ENCODE results near the gene CASZ1. TPM values are rescaled to one million over a fixed set of nuclear protein-coding genes. Genes with fewer than 3 reads are reported as not detected.

The CASZ1 gene
- total RNA-seq, 4 donors from 2014 or later = 106 to 229 (median 160) TPM

DNA sequence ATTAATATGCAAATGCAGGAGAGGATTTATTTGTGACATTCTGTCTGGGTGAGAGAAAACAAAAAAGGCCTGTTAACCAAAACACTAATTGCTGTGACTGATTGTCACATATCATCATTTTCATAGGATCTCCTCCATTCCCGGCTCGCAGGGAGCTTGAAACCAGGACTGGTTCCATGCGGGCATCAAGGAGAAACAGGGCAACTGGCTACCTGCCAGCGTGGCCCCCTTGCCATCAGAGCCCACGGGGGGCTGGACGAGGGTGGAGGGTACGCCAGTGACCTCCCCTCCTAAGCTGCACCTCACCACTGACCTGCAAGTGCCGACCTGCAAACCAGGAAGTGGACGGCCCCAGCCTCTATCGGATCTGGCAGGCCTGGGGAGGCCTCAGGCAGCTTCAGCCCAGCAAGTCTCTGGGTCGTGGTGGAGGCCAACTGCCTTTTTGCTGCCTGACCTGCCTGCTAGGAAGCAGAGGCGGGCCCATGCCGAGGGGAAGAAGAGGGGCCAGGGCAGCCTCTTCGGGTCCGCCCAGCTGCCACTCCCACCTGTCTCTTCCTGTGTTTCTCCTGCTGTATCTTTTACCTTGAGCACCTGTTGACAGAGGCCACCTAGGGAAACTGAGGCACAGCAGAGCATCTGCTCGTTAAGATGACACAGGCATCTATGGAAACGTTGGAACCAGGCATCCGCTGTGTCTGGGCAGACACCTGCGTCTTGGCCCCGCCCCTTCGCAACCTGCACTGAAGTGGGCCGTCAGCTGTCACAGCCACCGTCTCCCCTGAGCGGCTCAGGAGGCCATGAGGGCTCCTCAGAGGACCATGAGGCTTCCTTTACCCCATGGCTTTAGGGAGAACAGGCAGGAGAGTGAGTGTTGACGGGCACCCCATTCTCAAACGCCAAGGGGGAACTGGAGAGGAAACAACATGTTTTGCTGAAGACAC is 74.8 kb downstream of the CASZ1 start:
- H3K27ac ChIP-seq = peak overlapping the region; percentile 37
- WGBS = 62% methylated on average over 17 of the region's 26 CpGs
- peaks cover 12% of the 10 kb centered on the region for H3K27me3 ChIP-seq
- H3K9me3 ChIP-seq = no peaks in the 10 kb centered on the region
- H3K4me3 ChIP-seq = no peak overlapping the region
- no peak for DNase-seq (ENCODE audit: low spot score in 2 of 2)
- TF ChIP-seq POLR2A (IDR thresholded peaks at IDR 0.05) (no peak), EP300 (IDR thresholded peaks at IDR 0.05) (no peak), POLR2AphosphoS5 (IDR thresholded peaks at IDR 0.05) (no peak), CTCF (IDR thresholded peaks at IDR 0.05) (no peak)
- H3K4me1 ChIP-seq = peaks cover 61% of the 10 kb centered on the region
- no peaks in the 10 kb centered on the region for H3K36me3 ChIP-seq

GRCh38 chr1:10720635-10721034 is 75.8 kb downstream of the CASZ1 start:
- Histone ChIP-seq H3K27ac (no peak overlapping the region), H3K9me3 (no peaks in the 10 kb centered on the region), H3K27me3 (peaks cover 18% of the 10 kb centered on the region), H3K4me1 (peaks cover 51% of the 10 kb centered on the region), H3K4me3 (no peak overlapping the region), H3K36me3 (no peaks in the 10 kb centered on the region)
- TF ChIP-seq POLR2AphosphoS5 (IDR thresholded peaks at IDR 0.05) (no peak), POLR2A (IDR thresholded peaks at IDR 0.05) (no peak), CTCF (IDR thresholded peaks at IDR 0.05) (no peak), EP300 (IDR thresholded peaks at IDR 0.05) (no peak)
- no peak for DNase-seq (ENCODE audit: low spot score in 2 of 2)
- 82% methylated on average over 12 of the region's 12 CpGs for WGBS

- DNase-seq (ENCODE audit: low spot score in 2 of 2) = no peak
- TF ChIP-seq CTCF (IDR thresholded peaks at IDR 0.05) (no peak), EP300 (IDR thresholded peaks at IDR 0.05) (no peak), POLR2A (IDR thresholded peaks at IDR 0.05) (no peak), POLR2AphosphoS5 (IDR thresholded peaks at IDR 0.05) (no peak)
- H3K4me3 ChIP-seq = no peak overlapping the region
- 84% methylated on average over 9 of the region's 9 CpGs for WGBS
- no peak overlapping the region for H3K27ac ChIP-seq
- peaks cover 27% of the 10 kb centered on the region for H3K4me1 ChIP-seq
- H3K27me3 ChIP-seq = peaks cover 35% of the 10 kb centered on the region
- H3K36me3 ChIP-seq = no peaks in the 10 kb centered on the region
- H3K9me3 ChIP-seq = no peaks in the 10 kb centered on the region
Measured at GRCh38 chr1:10718083-10718415, 78.4 kb downstream of the CASZ1 start.

- TF ChIP-seq EP300 (IDR thresholded peaks at IDR 0.05) = no peak
- no peak for TF ChIP-seq POLR2AphosphoS5 (IDR thresholded peaks at IDR 0.05)
- no peak for TF ChIP-seq CTCF (IDR thresholded peaks at IDR 0.05)
- no peak for TF ChIP-seq POLR2A (IDR thresholded peaks at IDR 0.05)
- Histone ChIP-seq H3K27me3 (peaks cover 41% of the 10 kb centered on the region), H3K4me3 (no peak overlapping the region), H3K4me1 (peaks cover 22% of the 10 kb centered on the region), H3K27ac (no peak overlapping the region), H3K36me3 (no peaks in the 10 kb centered on the region), H3K9me3 (no peaks in the 10 kb centered on the region)
- DNase-seq (ENCODE audit: low spot score in 2 of 2) = no peak
- WGBS = 73% methylated on average over 13 of the region's 22 CpGs
Measured at GRCh38 chr1:10717296-10718082, 79.0 kb downstream of the CASZ1 start.

- TF ChIP-seq POLR2A (IDR thresholded peaks at IDR 0.05) (no peak), CTCF (IDR thresholded peaks at IDR 0.05) (no peak), EP300 (IDR thresholded peaks at IDR 0.05) (no peak), POLR2AphosphoS5 (IDR thresholded peaks at IDR 0.05) (no peak)
- Histone ChIP-seq H3K27ac (no peak overlapping the region), H3K9me3 (no peaks in the 10 kb centered on the region), H3K4me3 (no peak overlapping the region), H3K4me1 (peaks cover 16% of the 10 kb centered on the region), H3K27me3 (peaks cover 43% of the 10 kb centered on the region), H3K36me3 (no peaks in the 10 kb centered on the region)
- DNase-seq (ENCODE audit: low spot score in 2 of 2) = no peak
- WGBS = 70% methylated on average over 10 of the region's 10 CpGs
Measured at GRCh38 chr1:10716840-10717239, 79.6 kb downstream of the CASZ1 start.
